Measurements from ENCODE around the gene RARB.

Gene RARB

GRCh38 chr3:25396686-25397085 lies 31.4 kb upstream of the RARB start:
- Histone ChIP-seq H3K9ac (0 out of 2 replicates have a peak overlapping the region, but pooled peaks have one; percentile 8), H4K20me1 (no peaks in the 10 kb centered on the region), H3K27ac (peak overlapping the region; percentile 56), H3K9me3 (0 out of 2 replicates have a peak, but pooled peaks cover 3% of the 10 kb centered on the region), H3K4me2 (peak overlapping the region; percentile 90), H3K36me3 (no peaks in the 10 kb centered on the region), H3K4me1 (peaks cover 39% of the 10 kb centered on the region), H3K27me3 (no peaks in the 10 kb centered on the region), H3K4me3 (peak overlapping the region; percentile 30)
- no peak for TF ChIP-seq Cebpa-rat (IDR thresholded peaks at IDR 0.05)

GRCh38 chr3:25397150-25397549 lies 30.9 kb upstream of the RARB start:
- Histone ChIP-seq H3K9me3 (0 out of 2 replicates have a peak, but pooled peaks cover 3% of the 10 kb centered on the region), H3K27me3 (no peaks in the 10 kb centered on the region), H3K27ac (peak overlapping the region; percentile 56), H3K4me3 (peak overlapping the region; percentile 30; the same call in 1 of the 2 replicates), H3K9ac (0 out of 2 replicates have a peak overlapping the region, but pooled peaks have one; percentile 8), H3K36me3 (no peaks in the 10 kb centered on the region), H3K4me1 (peaks cover 39% of the 10 kb centered on the region), H3K4me2 (peak overlapping the region; percentile 90), H4K20me1 (no peaks in the 10 kb centered on the region)
- TF ChIP-seq Cebpa-rat (IDR thresholded peaks at IDR 0.05) = no peak

- Histone ChIP-seq H4K20me1 (no peaks in the 10 kb centered on the region), H3K4me1 (peaks cover 32% of the 10 kb centered on the region), H3K36me3 (no peaks in the 10 kb centered on the region), H3K9ac (no peak overlapping the region), H3K27me3 (no peaks in the 10 kb centered on the region), H3K4me3 (no peak overlapping the region), H3K4me2 (no peak overlapping the region), H3K27ac (no peak overlapping the region), H3K9me3 (no peaks in the 10 kb centered on the region)
- TF ChIP-seq Cebpa-rat (IDR thresholded peaks at IDR 0.05) = no peak
These were observed 27.5 kb upstream of the RARB start for GRCh38 chr3:25400587-25400986.

GRCh38 chr3:25403968-25404367 lies 24.1 kb upstream of the RARB start:
- no peak overlapping the region for H3K9ac ChIP-seq
- H3K9me3 ChIP-seq = no peaks in the 10 kb centered on the region
- no peaks in the 10 kb centered on the region for H4K20me1 ChIP-seq
- no peak overlapping the region for H3K27ac ChIP-seq
- TF ChIP-seq Cebpa-rat (IDR thresholded peaks at IDR 0.05) = no peak
- no peak overlapping the region for H3K4me2 ChIP-seq
- no peaks in the 10 kb centered on the region for H3K36me3 ChIP-seq
- no peaks in the 10 kb centered on the region for H3K27me3 ChIP-seq
- peaks cover 12% of the 10 kb centered on the region for H3K4me1 ChIP-seq
- no peak overlapping the region for H3K4me3 ChIP-seq

- TF ChIP-seq Cebpa-rat (IDR thresholded peaks at IDR 0.05) = no peak
- H3K4me2 ChIP-seq = peak overlapping the region; percentile 32; the same call in 1 of the 2 replicates
- H4K20me1 ChIP-seq = no peaks in the 10 kb centered on the region
- no peaks in the 10 kb centered on the region for H3K36me3 ChIP-seq
- H3K9ac ChIP-seq = no peak overlapping the region
- no peaks in the 10 kb centered on the region for H3K9me3 ChIP-seq
- H3K27ac ChIP-seq = no peak overlapping the region
- peaks cover 12% of the 10 kb centered on the region for H3K4me1 ChIP-seq
- H3K4me3 ChIP-seq = no peak overlapping the region
- H3K27me3 ChIP-seq = no peaks in the 10 kb centered on the region
These were observed 23.5 kb upstream of the RARB start for GRCh38 chr3:25404569-25404968.

- Histone ChIP-seq H3K27ac (no peak overlapping the region), H3K4me2 (peak overlapping the region; percentile 32), H3K36me3 (no peaks in the 10 kb centered on the region), H3K9ac (no peak overlapping the region), H3K27me3 (no peaks in the 10 kb centered on the region), H4K20me1 (no peaks in the 10 kb centered on the region), H3K4me1 (peaks cover 12% of the 10 kb centered on the region), H3K4me3 (no peak overlapping the region), H3K9me3 (no peaks in the 10 kb centered on the region)
- no peak for TF ChIP-seq Cebpa-rat (IDR thresholded peaks at IDR 0.05)
These were observed 22.7 kb upstream of the RARB start for GRCh38 chr3:25405335-25405734.

- no peak for TF ChIP-seq Cebpa-rat (IDR thresholded peaks at IDR 0.05)
- H3K4me3 ChIP-seq = no peak overlapping the region
- H4K20me1 ChIP-seq = no peaks in the 10 kb centered on the region
- H3K4me1 ChIP-seq = no peaks in the 10 kb centered on the region
- H3K27me3 ChIP-seq = no peaks in the 10 kb centered on the region
- no peak overlapping the region for H3K4me2 ChIP-seq
- H3K27ac ChIP-seq = no peak overlapping the region
- H3K9ac ChIP-seq = no peak overlapping the region
- H3K36me3 ChIP-seq = no peaks in the 10 kb centered on the region
- no peaks in the 10 kb centered on the region for H3K9me3 ChIP-seq
These were observed 17.4 kb upstream of the RARB start for GRCh38 chr3:25410703-25411102.

GRCh38 chr3:25412269-25412668 lies 15.8 kb upstream of the RARB start:
- H3K4me1 ChIP-seq = no peaks in the 10 kb centered on the region
- TF ChIP-seq Cebpa-rat (IDR thresholded peaks at IDR 0.05) = no peak

GRCh38 chr3:25416176-25416575 lies 11.9 kb upstream of the RARB start:
- no peak for TF ChIP-seq Cebpa-rat (IDR thresholded peaks at IDR 0.05)
- Histone ChIP-seq H3K27ac (no peak overlapping the region), H3K27me3 (no peaks in the 10 kb centered on the region), H3K36me3 (no peaks in the 10 kb centered on the region), H3K4me2 (no peak overlapping the region), H4K20me1 (no peaks in the 10 kb centered on the region), H3K9me3 (peaks cover 6% of the 10 kb centered on the region), H3K9ac (no peak overlapping the region), H3K4me1 (no peaks in the 10 kb centered on the region), H3K4me3 (no peak overlapping the region)

More at GRCh38 chr3:25412269-25412668, 15.8 kb upstream of the RARB start:
- no peak overlapping the region for H3K4me3 ChIP-seq
- H3K9ac ChIP-seq = no peak overlapping the region
- H4K20me1 ChIP-seq = no peaks in the 10 kb centered on the region
- no peaks in the 10 kb centered on the region for H3K36me3 ChIP-seq
- no peak overlapping the region for H3K4me2 ChIP-seq
- peaks cover 4% of the 10 kb centered on the region for H3K9me3 ChIP-seq
- H3K27ac ChIP-seq = no peak overlapping the region
- no peaks in the 10 kb centered on the region for H3K27me3 ChIP-seq

- H3K36me3 ChIP-seq = no peaks in the 10 kb centered on the region
- no peaks in the 10 kb centered on the region for H4K20me1 ChIP-seq
- H3K9ac ChIP-seq = no peak overlapping the region
- H3K27me3 ChIP-seq = no peaks in the 10 kb centered on the region
- H3K4me2 ChIP-seq = no peak overlapping the region
- no peaks in the 10 kb centered on the region for H3K4me1 ChIP-seq
- no peak overlapping the region for H3K4me3 ChIP-seq
- peaks cover 6% of the 10 kb centered on the region for H3K9me3 ChIP-seq
- no peak for TF ChIP-seq Cebpa-rat (IDR thresholded peaks at IDR 0.05)
- H3K27ac ChIP-seq = no peak overlapping the region
These were observed 9.5 kb upstream of the RARB start for GRCh38 chr3:25418596-25418995.

- Histone ChIP-seq H3K9me3 (peaks cover 6% of the 10 kb centered on the region), H4K20me1 (no peaks in the 10 kb centered on the region), H3K4me2 (no peak overlapping the region), H3K4me3 (no peak overlapping the region), H3K4me1 (no peaks in the 10 kb centered on the region), H3K36me3 (no peaks in the 10 kb centered on the region), H3K27me3 (no peaks in the 10 kb centered on the region), H3K9ac (no peak overlapping the region), H3K27ac (no peak overlapping the region)
- TF ChIP-seq Cebpa-rat (IDR thresholded peaks at IDR 0.05) = no peak
These were observed 8.8 kb upstream of the RARB start for GRCh38 chr3:25419251-25419650.

Measured in BLaER1 (cell line).